WERI-Rb-1 (cell line): ENCODE data around the gene MICU1.

Experiments
- DNase-seq: peaks from one replicate; pipeline ENCODE4 v3.0.0-alpha.2; 2020
- H3K27ac ChIP-seq: fragments of 250-450 bp; sonication (Bioruptor Pico); 2 replicates; pipeline ENCODE4 v1.5.1; 2020; ENCODE audit warnings: mild to moderate bottlenecking, moderate library complexity
- H3K27me3 ChIP-seq: fragments of 250-450 bp; sonication (Bioruptor Pico); 2 replicates; pipeline ENCODE4 v1.5.1; 2021; ENCODE audit warnings: mild to moderate bottlenecking, low read depth, moderate library complexity; ENCODE audit not compliant: insufficient read depth, severe bottlenecking
- H3K36me3 ChIP-seq: fragments of 250-450 bp; sonication (Bioruptor Pico); 2 replicates; pipeline ENCODE4 v1.5.1; 2020; ENCODE audit warnings: mild to moderate bottlenecking, moderate library complexity
- H3K4me3 ChIP-seq: 2 replicates; pipeline ENCODE4 v1.5.1; 2011; ENCODE audit warnings: low read depth, mild to moderate bottlenecking, control low read depth, low read length
- H3K9me3 ChIP-seq: fragments of 250-450 bp; sonication (Bioruptor Pico); 2 replicates; pipeline ENCODE4 v1.5.1; 2021; ENCODE audit warnings: mild to moderate bottlenecking, moderate library complexity; ENCODE audit not compliant: severe bottlenecking
- TF ChIP-seq, protein P1 (sequence below): IDR thresholded peaks from 2 replicates; pipeline ENCODE4 v1.5.1; 2011; ENCODE audit warnings: low read depth, mild to moderate bottlenecking, control low read depth, inconsistent platforms, low read length

Gene MICU1

DNA sequence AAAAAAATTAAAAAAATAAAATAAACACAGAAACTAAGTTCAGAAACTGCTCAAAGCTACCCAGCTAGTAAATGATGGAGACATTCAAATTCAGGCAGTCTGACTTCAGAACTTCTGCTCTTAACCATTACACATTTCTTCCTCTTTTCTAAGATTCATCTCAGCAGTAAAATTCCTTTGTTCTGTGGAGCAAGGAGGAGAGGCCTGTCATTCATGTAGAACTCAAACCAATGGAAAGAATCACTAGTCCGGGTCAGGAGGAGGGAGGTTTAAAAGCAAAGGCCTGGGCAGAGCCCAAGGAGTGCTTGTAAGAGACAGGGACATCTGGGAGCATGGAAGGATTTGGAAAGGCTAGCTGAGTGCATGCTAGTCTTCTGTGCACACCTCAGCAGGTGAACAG is 233.3 kb downstream of the MICU1 start:
- no peak overlapping the region for H3K27ac ChIP-seq
- TF ChIP-seq, protein P1, sequence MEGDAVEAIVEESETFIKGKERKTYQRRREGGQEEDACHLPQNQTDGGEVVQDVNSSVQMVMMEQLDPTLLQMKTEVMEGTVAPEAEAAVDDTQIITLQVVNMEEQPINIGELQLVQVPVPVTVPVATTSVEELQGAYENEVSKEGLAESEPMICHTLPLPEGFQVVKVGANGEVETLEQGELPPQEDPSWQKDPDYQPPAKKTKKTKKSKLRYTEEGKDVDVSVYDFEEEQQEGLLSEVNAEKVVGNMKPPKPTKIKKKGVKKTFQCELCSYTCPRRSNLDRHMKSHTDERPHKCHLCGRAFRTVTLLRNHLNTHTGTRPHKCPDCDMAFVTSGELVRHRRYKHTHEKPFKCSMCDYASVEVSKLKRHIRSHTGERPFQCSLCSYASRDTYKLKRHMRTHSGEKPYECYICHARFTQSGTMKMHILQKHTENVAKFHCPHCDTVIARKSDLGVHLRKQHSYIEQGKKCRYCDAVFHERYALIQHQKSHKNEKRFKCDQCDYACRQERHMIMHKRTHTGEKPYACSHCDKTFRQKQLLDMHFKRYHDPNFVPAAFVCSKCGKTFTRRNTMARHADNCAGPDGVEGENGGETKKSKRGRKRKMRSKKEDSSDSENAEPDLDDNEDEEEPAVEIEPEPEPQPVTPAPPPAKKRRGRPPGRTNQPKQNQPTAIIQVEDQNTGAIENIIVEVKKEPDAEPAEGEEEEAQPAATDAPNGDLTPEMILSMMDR = no peak
- DNase-seq = no peak
- no peak overlapping the region for H3K4me3 ChIP-seq
- no peaks in the 10 kb centered on the region for H3K27me3 ChIP-seq
- no peaks in the 10 kb centered on the region for H3K9me3 ChIP-seq
- no peaks in the 10 kb centered on the region for H3K36me3 ChIP-seq

- DNase-seq = no peak
- H3K4me3 ChIP-seq = no peak overlapping the region
- no peaks in the 10 kb centered on the region for H3K36me3 ChIP-seq
- TF ChIP-seq, protein P1 = no peak
- H3K9me3 ChIP-seq = no peaks in the 10 kb centered on the region
- H3K27ac ChIP-seq = no peak overlapping the region
- H3K27me3 ChIP-seq = no peaks in the 10 kb centered on the region
Observed at GRCh38 chr10:72390764-72391163, 235.1 kb downstream of the MICU1 start.

DNA sequence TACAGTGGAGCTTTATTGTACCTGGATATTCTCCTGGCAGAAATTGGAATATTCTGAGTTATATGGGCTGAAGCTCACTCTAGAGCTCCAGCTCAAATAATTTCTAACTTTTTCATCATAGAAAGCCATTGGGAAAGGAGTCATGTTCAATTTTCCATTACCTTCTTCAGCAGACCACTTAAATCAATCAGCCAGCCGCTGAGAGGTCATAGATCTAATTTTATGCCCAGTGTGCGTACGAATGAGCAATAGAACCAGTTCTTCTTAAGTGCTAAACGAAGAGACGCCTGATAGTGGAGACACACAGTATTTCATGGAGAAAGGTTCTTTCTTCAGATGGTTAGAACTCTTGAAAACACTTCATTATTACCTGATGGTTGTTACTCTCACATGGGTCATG is 236.2 kb downstream of the MICU1 start:
- no peak overlapping the region for H3K4me3 ChIP-seq
- H3K27me3 ChIP-seq = no peaks in the 10 kb centered on the region
- TF ChIP-seq, protein P1 = no peak
- no peaks in the 10 kb centered on the region for H3K9me3 ChIP-seq
- H3K36me3 ChIP-seq = no peaks in the 10 kb centered on the region
- H3K27ac ChIP-seq = no peak overlapping the region
- no peak for DNase-seq

DNA sequence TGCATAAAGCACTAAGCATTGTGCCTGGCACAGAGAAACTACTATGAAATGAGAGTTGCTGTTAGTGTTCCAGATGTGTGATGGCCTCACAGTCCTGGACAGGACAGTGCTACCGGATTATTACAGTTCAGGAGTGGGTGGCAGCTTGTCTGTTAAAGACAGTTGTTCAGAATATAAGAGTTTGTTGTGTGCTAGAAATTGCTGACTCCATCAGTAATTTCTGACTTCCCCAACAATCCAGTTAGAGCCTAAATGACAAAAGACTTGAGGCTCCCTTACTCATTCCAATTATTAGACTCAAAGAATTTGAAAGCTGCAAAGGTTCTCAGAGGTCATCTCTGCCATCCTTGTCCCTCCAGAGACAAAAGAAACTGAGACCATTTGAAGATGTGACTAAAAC is 236.9 kb downstream of the MICU1 start:
- TF ChIP-seq, protein P1 = no peak
- Histone ChIP-seq H3K4me3 (no peak overlapping the region), H3K27me3 (no peaks in the 10 kb centered on the region), H3K36me3 (no peaks in the 10 kb centered on the region), H3K9me3 (no peaks in the 10 kb centered on the region), H3K27ac (no peak overlapping the region)
- no peak for DNase-seq

DNA sequence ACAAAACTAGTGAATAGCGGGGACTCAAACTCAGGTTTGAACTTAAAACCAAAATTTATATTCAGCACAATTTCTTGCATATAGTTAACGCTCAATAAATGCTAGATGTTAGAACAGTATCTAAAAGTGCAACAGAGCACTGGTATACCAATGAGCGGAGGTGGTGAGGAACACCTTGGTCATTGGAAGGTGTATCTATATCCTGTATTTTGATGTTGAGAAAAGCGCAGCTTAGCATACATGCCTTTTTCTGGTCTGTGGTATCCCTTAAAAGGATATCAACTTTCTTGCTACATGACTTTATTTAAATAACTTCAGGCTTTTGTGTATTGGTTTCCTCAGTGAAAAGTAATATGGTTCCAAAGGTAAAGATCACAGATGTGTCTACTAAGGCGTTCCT is 237.8 kb downstream of the MICU1 start:
- H3K4me3 ChIP-seq = no peak overlapping the region
- H3K27me3 ChIP-seq = no peaks in the 10 kb centered on the region
- TF ChIP-seq, protein P1 = no peak
- H3K9me3 ChIP-seq = no peaks in the 10 kb centered on the region
- DNase-seq = no peak
- no peaks in the 10 kb centered on the region for H3K36me3 ChIP-seq
- H3K27ac ChIP-seq = no peak overlapping the region

DNA sequence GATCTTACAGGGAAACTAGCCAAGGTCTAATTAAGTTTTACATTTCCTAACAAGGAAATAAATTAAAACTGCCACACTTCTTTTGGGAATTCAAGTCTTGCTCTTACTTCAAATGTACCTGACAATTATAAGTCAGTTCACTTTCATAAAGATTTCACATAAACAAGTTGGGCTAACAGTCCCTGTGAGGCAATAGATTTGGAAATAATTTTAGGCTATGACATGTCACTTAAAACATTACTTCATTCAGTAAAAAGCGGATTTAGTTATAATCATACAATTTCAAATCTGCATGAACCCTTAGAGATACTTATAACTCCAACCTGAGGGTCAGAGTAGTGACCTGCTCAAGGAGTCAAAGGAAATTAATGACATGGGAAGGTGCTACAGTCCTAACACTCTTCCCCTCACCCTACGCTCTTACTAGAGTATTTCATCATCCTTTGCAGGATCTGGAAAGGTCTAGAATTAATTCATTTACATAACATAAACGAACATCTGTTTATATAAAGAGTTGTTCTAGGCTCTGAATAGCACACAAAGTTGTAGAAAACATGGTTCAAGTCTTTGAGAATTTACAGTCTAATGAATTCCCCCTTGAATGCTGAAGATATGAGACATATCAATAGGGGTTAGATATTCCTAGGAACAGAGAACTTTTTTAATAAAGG is 238.8 kb downstream of the MICU1 start:
- Histone ChIP-seq H3K27ac (no peak overlapping the region), H3K4me3 (no peak overlapping the region), H3K9me3 (no peaks in the 10 kb centered on the region), H3K27me3 (no peaks in the 10 kb centered on the region), H3K36me3 (no peaks in the 10 kb centered on the region)
- TF ChIP-seq, protein P1 = no peak
- DNase-seq = no peak
